ENCODE data around the gene FOXN3. TPM values are rescaled to one million over a fixed set of nuclear protein-coding genes. Genes with fewer than 3 reads are reported as not detected.

The FOXN3 gene
- total RNA-seq, 4 donors from 2014 or later, result 98.7 to 116 (median 103) TPM

GRCh38 chr14:89379891-89380820 lies 36.9 kb downstream of the FOXN3 start:
- Histone ChIP-seq H3K27me3 (no peaks in the 10 kb centered on the region), H3K27ac (no peak overlapping the region), H3K9me3 (peaks cover 0 to 5% (median 0%) of the 10 kb centered on the region in 4 donors), H3K36me3 (no peaks in the 10 kb centered on the region), H3K4me1 (no peaks in the 10 kb centered on the region), H3K4me3 (no peak overlapping the region)
- 96% methylated on average over 16 of the region's 16 CpGs for WGBS, 2 donors
- no peak for TF ChIP-seq EP300 (IDR thresholded peaks at IDR 0.05)
- no peak for TF ChIP-seq CTCF (IDR thresholded peaks at IDR 0.05)
- TF ChIP-seq POLR2A (IDR thresholded peaks at IDR 0.05), result no peak
- no peak for DNase-seq (ENCODE audit: low spot score in 2 of 2)

- WGBS, 2 donors, result 91% methylated on average over 9 of the region's 9 CpGs
- TF ChIP-seq CTCF (IDR thresholded peaks at IDR 0.05) (no peak), EP300 (IDR thresholded peaks at IDR 0.05) (no peak), POLR2A (IDR thresholded peaks at IDR 0.05) (no peak)
- no peaks in the 10 kb centered on the region for H3K36me3 ChIP-seq
- DNase-seq (ENCODE audit: low spot score in 2 of 2), result no peak
- H3K9me3 ChIP-seq, result peaks cover 0 to 5% (median 0%) of the 10 kb centered on the region in 4 donors
- H3K27ac ChIP-seq, result no peak overlapping the region
- no peaks in the 10 kb centered on the region for H3K4me1 ChIP-seq
- H3K27me3 ChIP-seq, result no peaks in the 10 kb centered on the region
- H3K4me3 ChIP-seq, result no peak overlapping the region
These were observed 38.0 kb downstream of the FOXN3 start for GRCh38 chr14:89379006-89379405.

GRCh38 chr14:89378119-89378518 lies 38.9 kb downstream of the FOXN3 start:
- H3K27me3 ChIP-seq, result no peaks in the 10 kb centered on the region
- TF ChIP-seq EP300 (IDR thresholded peaks at IDR 0.05) (no peak), POLR2A (IDR thresholded peaks at IDR 0.05) (no peak), CTCF (IDR thresholded peaks at IDR 0.05) (no peak)
- no peak overlapping the region for H3K4me3 ChIP-seq
- H3K9me3 ChIP-seq, result peaks cover 0 to 5% (median 0%) of the 10 kb centered on the region in 4 donors
- DNase-seq (ENCODE audit: low spot score in 2 of 2), result no peak
- no peak overlapping the region for H3K27ac ChIP-seq
- no peaks in the 10 kb centered on the region for H3K4me1 ChIP-seq
- no peaks in the 10 kb centered on the region for H3K36me3 ChIP-seq
- 69% methylated on average over 5 of the region's 5 CpGs for WGBS, 2 donors

- WGBS, 2 donors, result 92 to 100% methylated on average over 3 of the region's 3 CpGs
- Histone ChIP-seq H3K4me1 (peaks cover 0 to 6% (median 0%) of the 10 kb centered on the region in 4 donors), H3K9me3 (peaks cover 0 to 5% (median 0%) of the 10 kb centered on the region in 4 donors), H3K27ac (no peak overlapping the region), H3K4me3 (no peak overlapping the region), H3K36me3 (no peaks in the 10 kb centered on the region), H3K27me3 (no peaks in the 10 kb centered on the region)
- TF ChIP-seq CTCF (IDR thresholded peaks at IDR 0.05), result no peak
- DNase-seq (ENCODE audit: low spot score in 2 of 2), result no peak
These were observed 39.5 kb downstream of the FOXN3 start for GRCh38 chr14:89377544-89377943.

GRCh38 chr14:89374908-89375307 lies 42.1 kb downstream of the FOXN3 start:
- no peaks in the 10 kb centered on the region for H3K36me3 ChIP-seq
- no peak for TF ChIP-seq POLR2A (IDR thresholded peaks at IDR 0.05)
- TF ChIP-seq CTCF (IDR thresholded peaks at IDR 0.05), result no peak
- TF ChIP-seq EP300 (IDR thresholded peaks at IDR 0.05), result no peak
- H3K4me1 ChIP-seq, result peaks cover 0 to 24% (median 0%) of the 10 kb centered on the region in 4 donors
- H3K4me3 ChIP-seq, result no peak overlapping the region
- WGBS, 2 donors, result 87 to 96% methylated on average over 3 of the region's 3 CpGs
- DNase-seq (ENCODE audit: low spot score in 2 of 2), result no peak
- peaks cover 0 to 5% (median 0%) of the 10 kb centered on the region in 4 donors for H3K9me3 ChIP-seq
- H3K27me3 ChIP-seq, result no peaks in the 10 kb centered on the region
- no peak overlapping the region for H3K27ac ChIP-seq
